Trophoblast cell (in vitro differentiated cells and primary cell): Measurements from ENCODE around the gene TRIM45.

Experiments
- DNase-seq, 2 donors: peaks; one replicate each; pipeline ENCODE4 v3.0.0-alpha.2; 2016
- H2AFZ ChIP-seq: 2 replicates; pipeline ENCODE4 v1.6.1; 2013; ENCODE audit warnings: low read length, moderate library complexity, mild to moderate bottlenecking; ENCODE audit not compliant: insufficient read depth, poor library complexity
- H2AK5ac ChIP-seq: 2 replicates; pipeline ENCODE4 v1.6.1; 2013; ENCODE audit warnings: mild to moderate bottlenecking, low read length
- H2BK120ac ChIP-seq: 2 replicates; pipeline ENCODE4 v1.6.1; 2013; ENCODE audit warnings: low read length, mild to moderate bottlenecking, moderate library complexity; ENCODE audit not compliant: insufficient read depth, poor library complexity
- H2BK12ac ChIP-seq: 2 replicates; pipeline ENCODE4 v1.6.1; 2013; ENCODE audit warnings: mild to moderate bottlenecking, low read length, moderate library complexity
- H2BK5ac ChIP-seq: 2 replicates; pipeline ENCODE4 v1.6.1; 2013; ENCODE audit warnings: low read length, low read depth, moderate library complexity, mild to moderate bottlenecking; ENCODE audit not compliant: poor library complexity
- H3K14ac ChIP-seq: 2 replicates; pipeline ENCODE4 v1.6.1; 2013; ENCODE audit warnings: mild to moderate bottlenecking, low read length
- H3K18ac ChIP-seq: 2 replicates; pipeline ENCODE4 v1.6.1; 2013; ENCODE audit warnings: mild to moderate bottlenecking, low read length
- H3K23ac ChIP-seq: 2 replicates; pipeline ENCODE4 v1.6.1; 2013; ENCODE audit warnings: low read length
- H3K27ac ChIP-seq: 2 replicates; pipeline ENCODE4 v1.5.1; 2013; ENCODE audit warnings: low read depth, mild to moderate bottlenecking, inconsistent platforms, low read length, moderate library complexity
- H3K27me3 ChIP-seq: 2 replicates; pipeline ENCODE4 v1.6.1; 2013; ENCODE audit warnings: inconsistent platforms, mild to moderate bottlenecking, low read length, moderate library complexity; ENCODE audit not compliant: insufficient read depth
- H3K36me3 ChIP-seq, 2 experiments: 1 replicate in 1 of 2; 2 replicates in 1 of 2; pipeline ENCODE4 v1.6.1; 2013; ENCODE audit warnings: low read length in 2 of 2, mild to moderate bottlenecking in 2 of 2, moderate library complexity in 1 of 2; ENCODE audit not compliant: insufficient read depth in 2 of 2, control insufficient read depth in 1 of 2
- H3K4ac ChIP-seq: 2 replicates; pipeline ENCODE4 v1.6.1; 2013; ENCODE audit warnings: low read depth, mild to moderate bottlenecking, low read length, moderate library complexity
- H3K4me1 ChIP-seq, 2 experiments: 1 replicate in 1 of 2; 2 replicates in 1 of 2; pipeline ENCODE4 v1.6.1; 2013; ENCODE audit warnings: low read length in 2 of 2, mild to moderate bottlenecking in 2 of 2, moderate library complexity in 1 of 2; ENCODE audit not compliant: insufficient read depth in 2 of 2, control insufficient read depth in 1 of 2
- H3K4me2 ChIP-seq: 2 replicates; pipeline ENCODE4 v1.6.1; 2013; ENCODE audit warnings: inconsistent platforms, mild to moderate bottlenecking, low read length, moderate library complexity
- H3K4me3 ChIP-seq: 2 replicates; pipeline ENCODE4 v1.5.1; 2013; ENCODE audit warnings: mild to moderate bottlenecking, low read depth, low read length, inconsistent platforms
- H3K79me1 ChIP-seq: one replicate; pipeline ENCODE4 v1.6.1; 2013; ENCODE audit warnings: low read length
- H3K79me2 ChIP-seq: 2 replicates; pipeline ENCODE4 v1.6.1; 2013; ENCODE audit warnings: low read length, mild to moderate bottlenecking; ENCODE audit not compliant: control insufficient read depth, insufficient read depth, poor library complexity
- H3K9ac ChIP-seq: 2 replicates; pipeline ENCODE4 v1.6.1; 2013; ENCODE audit warnings: mild to moderate bottlenecking, low read length
- H3K9me3 ChIP-seq: 2 replicates; pipeline ENCODE4 v1.6.1; 2013; ENCODE audit warnings: low read depth, mild to moderate bottlenecking, control low read depth, inconsistent platforms, low read length; ENCODE audit not compliant: insufficient read depth
- H4K12ac ChIP-seq: 2 replicates; pipeline ENCODE4 v1.6.1; 2013; ENCODE audit warnings: low read depth, mild to moderate bottlenecking, low read length, moderate library complexity
- H4K8ac ChIP-seq: 2 replicates; pipeline ENCODE4 v1.6.1; 2013; ENCODE audit warnings: low read depth, mild to moderate bottlenecking, low read length, moderate library complexity
- H4K91ac ChIP-seq: one replicate; pipeline ENCODE4 v1.6.1; 2013; ENCODE audit warnings: low read depth, mild to moderate bottlenecking, low read length, moderate library complexity
- WGBS: extraction: QIAGEN DNeasy Blood & Tissue Kit; methylation state at CpG from one replicate; pipeline ENCODE4 v1.1.7; 2013; ENCODE audit warnings: missing lambda C conversion rate; ENCODE audit not compliant: insufficient read length, insufficient coverage; ENCODE audit errors: extremely low coverage; 5-methylcytosine and 5-hydroxymethylcytosine counted together

Gene TRIM45

GRCh38 chr1:117084231-117084630, 37.3 kb downstream of the TRIM45 start:
- H3K4me3 ChIP-seq, result no peak overlapping the region
- no peak overlapping the region for H4K91ac ChIP-seq
- H3K27ac ChIP-seq, result no peak overlapping the region
- no peak overlapping the region for H3K9ac ChIP-seq
- no peaks in the 10 kb centered on the region for H3K27me3 ChIP-seq
- peaks cover 4% of the 10 kb centered on the region for H3K79me1 ChIP-seq
- no peak overlapping the region for H3K23ac ChIP-seq
- no peaks in the 10 kb centered on the region for H3K9me3 ChIP-seq
- H4K8ac ChIP-seq, result no peak overlapping the region
- no peak overlapping the region for H3K14ac ChIP-seq
- H3K36me3 ChIP-seq, result peaks cover 3 to 23% of the 10 kb centered on the region in 2 experiments
- DNase-seq, result peak; percentile 53 to 89
- no peak overlapping the region for H2AK5ac ChIP-seq
- no peak overlapping the region for H2BK5ac ChIP-seq
- H2BK12ac ChIP-seq, result no peak overlapping the region
- no peak overlapping the region for H2AFZ ChIP-seq
- no peak overlapping the region for H4K12ac ChIP-seq
- peaks cover 2 to 5% of the 10 kb centered on the region in 2 experiments for H3K4me1 ChIP-seq
- no peak overlapping the region for H3K4ac ChIP-seq
- no peak overlapping the region for H3K18ac ChIP-seq
- H3K4me2 ChIP-seq, result no peak overlapping the region
- no peaks in the 10 kb centered on the region for H3K79me2 ChIP-seq
- no CpG with 5 or more reads among the region's 6 CpGs for WGBS
- no peak overlapping the region for H2BK120ac ChIP-seq

GRCh38 chr1:117079737-117080136, 41.8 kb downstream of the TRIM45 start:
- Histone ChIP-seq H3K4me3 (no peak overlapping the region), H3K4me1 (peaks cover 0 to 3% of the 10 kb centered on the region in 2 experiments), H3K14ac (no peak overlapping the region), H3K36me3 (peaks cover 11 to 35% of the 10 kb centered on the region in 2 experiments), H2AFZ (no peak overlapping the region), H4K12ac (no peak overlapping the region), H2BK12ac (no peak overlapping the region), H3K4ac (no peak overlapping the region), H3K9me3 (no peaks in the 10 kb centered on the region), H4K8ac (no peak overlapping the region), H2AK5ac (no peak overlapping the region), H4K91ac (no peak overlapping the region), H3K4me2 (no peak overlapping the region), H3K23ac (no peak overlapping the region), H3K18ac (no peak overlapping the region), H2BK5ac (no peak overlapping the region), H2BK120ac (no peak overlapping the region), H3K79me2 (no peaks in the 10 kb centered on the region), H3K79me1 (no peaks in the 10 kb centered on the region), H3K27ac (no peak overlapping the region), H3K27me3 (no peaks in the 10 kb centered on the region), H3K9ac (no peak overlapping the region)
- no peak for DNase-seq
- no CpG with 5 or more reads among the region's 6 CpGs for WGBS

GRCh38 chr1:117077267-117077666, 44.3 kb downstream of the TRIM45 start:
- Histone ChIP-seq H3K27ac (no peak overlapping the region), H3K4me3 (no peak overlapping the region), H2BK5ac (no peak overlapping the region), H2AFZ (no peak overlapping the region), H3K4ac (no peak overlapping the region), H2BK120ac (no peak overlapping the region), H4K8ac (no peak overlapping the region), H3K9ac (no peak overlapping the region), H3K79me1 (no peaks in the 10 kb centered on the region), H3K4me1 (peaks cover 0 to 3% of the 10 kb centered on the region in 2 experiments), H2AK5ac (no peak overlapping the region), H3K14ac (no peak overlapping the region), H3K79me2 (no peaks in the 10 kb centered on the region), H3K9me3 (no peaks in the 10 kb centered on the region), H4K91ac (no peak overlapping the region), H3K18ac (no peak overlapping the region), H3K27me3 (no peaks in the 10 kb centered on the region), H3K4me2 (no peak overlapping the region), H3K23ac (no peak overlapping the region), H3K36me3 (peaks cover 10 to 30% of the 10 kb centered on the region in 2 experiments), H2BK12ac (no peak overlapping the region), H4K12ac (no peak overlapping the region)
- DNase-seq, result peak in 1 of 2 donors; percentile 32
- WGBS, result no CpG with 5 or more reads among the region's 3 CpGs

- H3K36me3 ChIP-seq, result peaks cover 7 to 27% of the 10 kb centered on the region in 2 experiments
- H3K14ac ChIP-seq, result no peak overlapping the region
- H2BK5ac ChIP-seq, result peak overlapping the region; percentile 29
- H4K12ac ChIP-seq, result no peak overlapping the region
- DNase-seq, result no peak
- H3K79me2 ChIP-seq, result no peaks in the 10 kb centered on the region
- no peak overlapping the region for H3K18ac ChIP-seq
- no peak overlapping the region for H3K4me3 ChIP-seq
- H3K27me3 ChIP-seq, result no peaks in the 10 kb centered on the region
- H3K27ac ChIP-seq, result no peak overlapping the region
- WGBS, result no CpG with 5 or more reads among the region's 5 CpGs
- no peak overlapping the region for H2BK12ac ChIP-seq
- no peak overlapping the region for H3K23ac ChIP-seq
- H2AK5ac ChIP-seq, result peak overlapping the region; percentile 73
- H3K79me1 ChIP-seq, result no peaks in the 10 kb centered on the region
- H2AFZ ChIP-seq, result no peak overlapping the region
- peak overlapping the region; percentile 27 for H2BK120ac ChIP-seq
- no peak overlapping the region for H4K8ac ChIP-seq
- peaks cover 0 to 3% of the 10 kb centered on the region in 2 experiments for H3K4me1 ChIP-seq
- no peak overlapping the region for H3K4ac ChIP-seq
- H3K9me3 ChIP-seq, result no peaks in the 10 kb centered on the region
- H3K9ac ChIP-seq, result no peak overlapping the region
- no peak overlapping the region for H3K4me2 ChIP-seq
- H4K91ac ChIP-seq, result no peak overlapping the region
These were observed 44.9 kb downstream of the TRIM45 start for GRCh38 chr1:117076648-117077047.
